ENCODE data around the gene LLPH.

LLPH gene

DNA sequence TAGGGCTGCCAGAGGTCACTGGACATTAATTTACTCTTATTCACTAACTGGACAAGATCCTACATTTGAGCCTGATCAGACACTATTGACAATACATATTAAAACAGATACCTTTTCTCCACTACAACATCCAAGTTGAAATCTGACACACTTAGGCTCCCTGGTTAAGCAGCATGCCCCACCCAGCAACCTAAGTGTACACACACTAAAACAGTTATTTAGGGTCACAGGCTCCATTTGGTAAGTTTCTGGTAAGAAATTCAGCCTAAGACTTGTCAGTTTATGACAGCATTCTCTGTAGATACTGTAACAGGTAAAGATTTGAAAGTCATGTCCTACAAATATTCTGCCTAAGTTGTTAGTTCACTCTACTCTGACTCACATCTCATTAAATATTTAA is 12.3 kb upstream of the LLPH start:
- DNase-seq (ENCODE audit: low read depth), result no peak

GRCh38 chr12:66141299-66141698 is 10.7 kb upstream of the LLPH start:
- DNase-seq (ENCODE audit: low read depth), result no peak

GRCh38 chr12:66140731-66141130 is 10.2 kb upstream of the LLPH start:
- no peak for DNase-seq (ENCODE audit: low read depth)

- DNase-seq (ENCODE audit: low read depth), result no peak
Observed at GRCh38 chr12:66139328-66139727, 8.8 kb upstream of the LLPH start.

- no peak for DNase-seq (ENCODE audit: low read depth)
Observed at GRCh38 chr12:66137937-66138336, 7.4 kb upstream of the LLPH start.

DNA sequence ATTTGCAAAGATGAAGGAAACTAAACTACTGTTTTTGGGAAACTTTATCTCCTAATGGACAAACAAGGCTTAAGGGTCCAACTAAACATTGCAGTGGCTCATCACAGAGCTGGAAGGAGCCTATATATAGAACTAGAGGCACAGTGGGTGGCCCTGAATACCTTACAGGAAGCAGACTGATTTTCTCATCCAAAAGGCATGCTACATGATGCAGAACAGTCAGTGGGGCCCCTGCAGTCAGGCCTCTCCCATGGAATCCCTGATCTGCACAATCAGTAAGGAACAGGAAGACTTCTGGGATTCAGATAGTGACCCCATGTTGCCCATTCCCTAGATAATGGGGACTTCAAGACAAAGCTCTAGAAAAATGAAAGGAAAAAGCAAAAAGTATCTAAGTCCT is 1.9 kb upstream of the LLPH start:
- DNase-seq (ENCODE audit: low read depth), result peak; percentile 86

DNA sequence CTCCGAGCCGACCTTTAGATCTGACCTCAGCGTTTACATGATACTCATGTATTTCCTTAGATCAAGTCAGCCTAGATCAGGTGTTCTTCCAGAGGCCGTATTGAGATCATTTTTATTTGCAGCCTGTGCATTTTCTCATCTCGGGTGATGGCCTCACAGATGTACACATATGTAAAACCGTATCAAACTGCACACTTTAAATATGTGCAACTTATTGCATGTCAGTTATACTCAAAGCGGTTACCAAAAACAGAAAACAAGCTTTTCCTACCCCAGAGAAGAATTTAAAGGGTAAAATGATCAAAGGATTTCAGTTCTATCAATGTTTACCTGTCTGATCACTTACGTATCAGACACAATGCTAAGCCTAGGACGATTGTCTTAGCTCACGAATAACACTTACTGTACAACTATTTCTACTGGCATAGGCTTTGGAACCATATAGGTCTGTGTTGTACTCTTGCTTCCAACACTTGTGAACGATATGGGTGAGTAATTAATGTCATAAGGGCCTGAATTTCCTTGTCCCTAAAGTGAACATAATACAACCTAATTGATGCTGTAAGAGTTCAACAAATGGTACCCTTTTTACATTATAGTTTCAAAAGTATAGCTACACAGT is 628 bp upstream of the LLPH start:
- no peak for DNase-seq (ENCODE audit: low read depth)

GRCh38 chr12:66129934-66130266 is 650 bp downstream of the LLPH start:
- DNase-seq (ENCODE audit: low read depth), result no peak

- no peak for DNase-seq (ENCODE audit: low read depth)
Observed at GRCh38 chr12:66127650-66128049, 2.9 kb downstream of the LLPH start.

- DNase-seq (ENCODE audit: low read depth), result no peak
Observed at GRCh38 chr12:66120477-66120876, 10.1 kb downstream of the LLPH start.

GRCh38 chr12:66119870-66120241 is 10.7 kb downstream of the LLPH start:
- no peak for DNase-seq (ENCODE audit: low read depth)

DNA sequence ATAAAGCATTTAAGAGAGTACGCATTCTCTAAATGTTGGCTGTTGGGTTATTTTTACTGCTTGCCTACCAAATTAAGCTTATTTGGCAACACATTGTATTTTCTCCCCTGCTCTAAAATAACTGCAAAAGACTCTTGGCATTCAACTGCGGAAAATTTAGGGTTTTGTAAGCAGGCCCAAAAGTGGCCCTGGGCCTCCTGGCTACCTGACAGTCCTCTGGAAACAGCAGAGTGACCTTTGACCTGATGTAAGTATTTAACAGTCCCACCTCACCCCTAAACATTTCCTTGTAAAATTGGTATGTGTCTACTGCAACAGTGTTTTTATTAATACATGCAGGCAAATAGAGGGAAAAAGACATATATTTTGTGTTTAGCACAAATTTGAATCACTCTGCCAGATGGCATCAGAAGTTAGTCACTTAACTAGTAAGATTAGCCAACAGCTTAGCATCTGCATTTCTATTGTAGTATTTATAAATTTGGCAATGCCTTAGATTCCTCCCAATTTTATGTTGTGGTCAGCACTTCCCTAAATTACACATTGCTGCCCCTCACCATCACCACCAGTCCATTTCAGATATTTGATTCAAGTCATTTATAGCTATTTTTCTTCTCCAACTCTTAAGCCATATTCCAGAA is 11.2 kb downstream of the LLPH start:
- no peak for DNase-seq (ENCODE audit: low read depth)

GRCh38 chr12:66118240-66118891 is 12.2 kb downstream of the LLPH start:
- no peak for DNase-seq (ENCODE audit: low read depth)

DNA sequence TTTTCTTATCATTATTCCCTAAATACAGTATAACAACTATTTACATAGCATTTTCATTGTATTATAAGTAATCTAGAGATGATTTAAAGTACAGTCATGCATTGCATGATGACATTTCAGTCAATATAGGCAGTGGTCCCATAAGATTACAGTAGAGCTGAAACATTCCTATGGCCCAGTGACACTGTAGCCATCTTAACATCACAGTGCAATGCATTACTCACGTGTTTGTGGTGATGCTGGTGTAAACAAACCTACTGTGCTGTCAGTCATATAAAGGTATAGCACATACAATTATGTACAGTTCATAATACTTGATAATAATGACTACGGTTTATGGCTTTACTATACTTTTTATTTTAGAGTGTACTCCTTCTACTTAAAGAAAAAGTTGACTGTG is 13.3 kb downstream of the LLPH start:
- DNase-seq (ENCODE audit: low read depth), result no peak

DNA sequence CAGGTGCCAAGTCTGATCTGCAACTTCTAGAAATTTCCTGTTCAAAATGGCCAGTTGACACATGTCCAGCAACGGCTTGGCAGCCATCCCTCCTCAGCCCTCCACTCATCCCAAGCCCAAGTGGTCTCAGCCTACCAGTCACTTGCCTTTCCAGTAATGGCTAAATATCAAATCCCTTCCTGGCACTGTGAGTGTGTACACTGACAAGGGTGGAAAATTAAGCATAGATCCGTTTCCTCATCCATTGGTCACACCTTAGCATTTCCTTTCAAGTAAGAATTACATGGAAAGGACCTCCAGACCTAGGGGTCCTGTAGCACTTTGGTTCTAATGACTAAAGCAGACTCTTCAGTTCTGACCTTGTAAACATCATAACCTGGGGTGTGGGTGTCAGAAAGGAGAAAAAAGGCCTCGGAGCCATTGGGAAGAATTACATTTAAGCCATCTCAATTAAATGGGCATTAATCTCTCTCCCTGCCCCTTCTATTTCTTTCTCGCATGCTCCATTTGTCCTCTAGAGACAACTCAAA is 15.4 kb downstream of the LLPH start:
- DNase-seq (ENCODE audit: low read depth), result no peak

DNA sequence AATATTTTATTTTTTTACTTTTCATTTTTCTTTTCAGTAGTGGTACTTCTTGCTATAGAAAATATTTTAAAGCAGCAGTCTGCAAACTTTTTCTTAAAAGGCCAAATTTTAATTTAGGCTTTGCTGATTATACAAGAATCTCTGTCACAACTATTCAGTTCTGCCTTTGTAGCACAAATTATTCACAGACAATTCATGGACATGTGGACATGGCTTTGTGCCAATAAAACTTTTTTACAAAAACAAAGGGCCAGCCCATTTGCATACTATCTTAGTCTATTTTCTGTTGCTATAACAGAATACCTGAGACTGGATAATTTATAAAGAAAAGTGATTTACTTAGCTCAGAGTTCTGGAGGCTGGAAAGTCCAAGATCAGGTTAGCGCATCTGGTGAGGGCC is 17.1 kb downstream of the LLPH start:
- DNase-seq (ENCODE audit: low read depth), result no peak

- no peak for DNase-seq (ENCODE audit: low read depth)
Observed at GRCh38 chr12:66111605-66112004, 18.9 kb downstream of the LLPH start.

DNA sequence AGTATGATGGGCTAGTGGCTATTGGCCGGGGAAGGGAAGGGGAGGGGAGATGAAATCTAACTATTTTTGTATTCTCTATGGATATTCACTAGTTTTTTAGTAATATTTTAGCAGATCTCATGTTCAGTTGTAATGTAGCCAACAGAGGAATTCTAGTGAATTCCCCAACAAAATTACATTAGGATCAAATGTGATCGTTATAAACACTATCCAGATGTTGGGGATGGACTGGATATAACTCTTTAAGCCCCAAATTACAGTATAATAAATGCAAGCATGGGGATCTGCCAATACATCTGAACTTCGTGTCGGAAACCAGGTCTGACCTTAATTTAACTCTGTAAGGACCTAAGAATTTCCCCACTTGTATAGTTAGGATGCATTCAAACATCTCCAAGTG is 21.5 kb downstream of the LLPH start:
- DNase-seq (ENCODE audit: low read depth), result no peak

GRCh38 chr12:66108386-66108785 is 22.2 kb downstream of the LLPH start:
- DNase-seq (ENCODE audit: low read depth), result no peak

DNA sequence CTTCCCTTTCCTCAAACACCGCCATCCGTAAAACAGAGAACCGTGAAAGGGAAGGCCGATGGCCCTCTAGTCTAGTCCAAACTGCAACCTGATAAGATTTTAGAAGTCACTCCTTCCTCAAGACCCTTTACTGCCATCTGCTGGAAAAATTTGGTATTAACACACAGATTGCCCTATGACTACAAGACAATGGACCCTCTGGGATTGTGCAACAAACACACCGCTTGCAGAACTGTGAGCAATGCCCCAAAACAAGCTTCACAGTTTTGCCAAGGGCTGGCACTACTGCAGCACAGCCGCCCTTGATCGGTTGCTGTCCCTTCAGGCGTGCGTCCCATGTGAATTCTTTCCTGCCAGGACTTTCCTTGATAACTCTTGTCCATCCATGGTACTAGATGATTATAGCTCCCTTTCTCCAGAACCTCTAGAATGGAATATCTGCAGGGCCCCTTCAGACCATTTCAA is 23.1 kb downstream of the LLPH start:
- peak; percentile 84 for DNase-seq (ENCODE audit: low read depth)

DNA sequence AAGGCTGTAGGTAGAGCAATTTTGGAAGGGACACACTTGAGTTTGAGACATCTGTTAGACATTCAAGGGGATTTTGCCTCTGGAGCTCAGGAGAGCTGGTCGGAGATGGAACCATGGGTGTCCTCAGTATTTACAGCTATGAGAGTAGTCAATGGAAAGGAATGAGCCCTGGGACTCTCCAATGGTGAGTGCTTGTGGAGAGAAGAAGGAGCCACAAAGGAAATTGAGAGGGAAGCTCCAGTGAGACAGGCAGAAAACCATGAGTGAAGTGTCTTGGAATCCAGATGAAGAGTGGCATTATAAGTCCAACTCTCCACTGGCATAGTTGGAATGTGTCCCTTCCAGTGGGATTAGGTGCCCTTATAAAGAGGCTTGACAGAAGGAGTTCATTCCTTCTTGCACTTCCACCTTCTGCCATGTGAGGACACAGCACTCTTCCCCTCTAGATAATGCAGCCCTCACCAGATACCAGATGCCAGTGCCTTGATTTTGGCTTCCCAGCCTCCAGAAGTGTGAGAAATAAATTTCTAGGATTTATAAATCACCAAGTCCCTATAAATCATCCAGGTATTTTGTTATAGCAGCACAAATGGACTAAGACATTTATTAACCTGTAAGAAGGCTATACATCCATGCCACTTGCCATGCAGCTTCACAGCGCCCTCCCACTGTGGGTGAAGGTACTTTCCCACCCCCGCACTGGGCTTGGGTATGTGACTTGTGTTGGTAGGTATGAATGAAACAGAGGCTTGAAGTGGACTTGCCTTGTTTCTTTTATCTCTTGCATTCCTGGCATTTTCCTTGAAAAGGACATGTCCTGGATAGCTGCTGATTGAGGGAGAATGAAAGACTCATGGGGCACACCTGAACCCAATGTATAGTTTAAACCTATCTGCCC is 27.3 kb downstream of the LLPH start:
- DNase-seq (ENCODE audit: low read depth), result no peak

- DNase-seq (ENCODE audit: low read depth), result no peak
Observed at GRCh38 chr12:66092559-66093269, 37.8 kb downstream of the LLPH start.

All from non-pigmented ciliary epithelial cell (primary cell).